Fibroblast of lung (primary cell): Measurements from ENCODE around the gene PITX3. TPM values are rescaled to one million over a fixed set of nuclear protein-coding genes. Genes with fewer than 3 reads are reported as not detected.

Experiments used
- DNase-seq, 2 donors: peaks; one replicate each; pipeline versions ENCODE4 v3.0.0 to v3.0.0-alpha.2; 2010; ENCODE audit warnings: low read depth in 2 of 2
- H2AFZ ChIP-seq: 2 replicates; pipeline ENCODE4 v1.5.1; 2012; ENCODE audit warnings: low read length, control low read depth, inconsistent platforms
- H3K27ac ChIP-seq: 2 replicates; pipeline ENCODE4 v1.5.1; 2011; ENCODE audit warnings: low read length, control low read depth; ENCODE audit not compliant: insufficient read depth
- H3K27me3 ChIP-seq: 2 replicates; pipeline ENCODE4 v1.5.1; 2011; ENCODE audit warnings: mild to moderate bottlenecking, low read length; ENCODE audit not compliant: control insufficient read depth, insufficient read depth
- H3K36me3 ChIP-seq: 2 replicates; pipeline ENCODE4 v1.5.1; 2011; ENCODE audit warnings: low read length; ENCODE audit not compliant: control insufficient read depth, insufficient read depth
- H3K4me1 ChIP-seq: 2 replicates; pipeline ENCODE4 v1.5.1; 2011; ENCODE audit warnings: low read length; ENCODE audit not compliant: control insufficient read depth, insufficient read depth; ENCODE audit errors: extremely low read depth
- H3K4me2 ChIP-seq: 2 replicates; pipeline ENCODE4 v1.5.1; 2011; ENCODE audit warnings: low read length, control low read depth; ENCODE audit not compliant: insufficient read depth; ENCODE audit errors: extremely low read depth
- H3K4me3 ChIP-seq, 4 experiments: fragments of 200-600 bp in 1 of 4; sonication (generic) in 1 of 4; replicated peaks in 1 of 4; 2 replicates each; pipeline ENCODE4 v1.5.1; 2011 to 2016; ENCODE audit warnings: low read length in 4 of 4, low read depth in 3 of 4, mild to moderate bottlenecking in 3 of 4, control low read depth in 2 of 4, inconsistent platforms in 1 of 4, mixed read lengths in 1 of 4; ENCODE audit not compliant: insufficient read depth in 1 of 4; ENCODE audit errors: control extremely low read depth in 1 of 4
- H3K79me2 ChIP-seq: 2 replicates; pipeline ENCODE4 v1.5.1; 2012; ENCODE audit warnings: mild to moderate bottlenecking, low read length, inconsistent platforms; ENCODE audit not compliant: control insufficient read depth, insufficient read depth
- H3K9ac ChIP-seq: 2 replicates; pipeline ENCODE4 v1.5.1; 2011; ENCODE audit warnings: mild to moderate bottlenecking, low read length, control low read depth; ENCODE audit not compliant: insufficient read depth
- H3K9me3 ChIP-seq: 2 replicates; pipeline ENCODE4 v1.5.1; 2012; ENCODE audit warnings: low read depth, low read length; ENCODE audit not compliant: control insufficient read depth, insufficient read depth
- H4K20me1 ChIP-seq: 2 replicates; pipeline ENCODE4 v1.5.1; 2011; ENCODE audit warnings: low read length; ENCODE audit not compliant: control insufficient read depth, insufficient read depth; ENCODE audit errors: extremely low read depth
- CTCF ChIP-seq, 2 donors: IDR thresholded peaks in 1 of 2; conservative IDR thresholded peaks in 1 of 2; 1 replicate in 1 of 2; 2 replicates in 1 of 2; pipeline ENCODE4 v1.5.1; 2011 to 2012; ENCODE audit warnings: low read length in 2 of 2, control low read depth in 1 of 2, inconsistent platforms in 1 of 2, low read depth in 1 of 2, mild to moderate bottlenecking in 1 of 2
- EZH2 ChIP-seq: IDR thresholded peaks from 2 replicates; pipeline ENCODE4 v1.5.1; 2012; ENCODE audit warnings: low read length, control low read depth, mild to moderate bottlenecking; ENCODE audit errors: missing control alignments
- polyA minus RNA-seq: library from RNA; depleted of rRNA, polyadenylated mRNA; stranded (reverse); fragments of >200 nt; gene quantifications from 2 replicates; pipeline ENCODE4 v1.2.3, GENCODE V29; 2011; ENCODE audit warnings: low replicate concordance
- polyA plus RNA-seq, 2 donors: library from polyadenylated mRNA; depleted of rRNA in 1 of 2; stranded (reverse) in 1 of 2; unstranded in 1 of 2; fragments of >200 nt; gene quantifications; 2 replicates each; pipeline ENCODE4 v1.2.1, GENCODE V29; 2011 to 2012; ENCODE audit warnings: missing spikeins in 1 of 2
- total RNA-seq: library from RNA; depleted of rRNA; stranded (reverse); fragments of >200 nt; gene quantifications from 2 replicates; pipeline ENCODE4 v1.2.1, GENCODE V29; 2014

PITX3 gene
- total RNA-seq (not detected in 2 replicates), polyA plus RNA-seq (not detected in 2 replicates), polyA minus RNA-seq (not detected in 2 replicates)
- polyA plus RNA-seq (2012): 0.10 TPM in 1 of 2 replicates, not detected in the other

GRCh38 chr10:102241444-102242117 lies at the start of gene PITX3:
Gene PITX3, minus strand, starts transcription at chr10:102241512. Its CDS starts 9,432 bp downstream, at chr10:102232080.
- no peaks in the 10 kb centered on the region for H3K9me3 ChIP-seq
- peak within 1 kb of the TSS; percentile 56 for H3K9ac ChIP-seq
- no peak within 1 kb of the TSS for H3K27ac ChIP-seq
- peaks cover 11% of the 10 kb centered on the region for H3K79me2 ChIP-seq
- H3K27me3 ChIP-seq: peaks cover 30% of the 10 kb centered on the region
- TF ChIP-seq CTCF (conservative IDR thresholded peaks at IDR 0.05 in 1 of 2, IDR thresholded peaks at IDR 0.05 in 1 of 2; ENCODE audit: low read depth in 1 of 2, low read length in 2 of 2) (no peak), EZH2 (no peak)
- peaks cover 14% of the 10 kb centered on the region for H3K4me1 ChIP-seq
- peak within 1 kb of the TSS; percentile 85 for H2AFZ ChIP-seq
- H3K36me3 ChIP-seq: no peaks in the 10 kb centered on the region
- peak within 1 kb of the TSS; percentile 96 for H3K4me2 ChIP-seq
- H4K20me1 ChIP-seq: no peaks in the 10 kb centered on the region
- peak; percentile 84 to 93 for DNase-seq
- H3K4me3 ChIP-seq: peak within 1 kb of the TSS; percentile 60 to 73 (median 71)

- no peak for DNase-seq
- Histone ChIP-seq H3K36me3 (no peaks in the 10 kb centered on the region), H3K9ac (no peak overlapping the region), H4K20me1 (peaks cover 3% of the 10 kb centered on the region), H3K9me3 (no peaks in the 10 kb centered on the region), H2AFZ (no peak overlapping the region), H3K27ac (no peak overlapping the region), H3K4me1 (no peaks in the 10 kb centered on the region), H3K4me2 (no peak overlapping the region), H3K4me3 (no peak overlapping the region), H3K27me3 (no peaks in the 10 kb centered on the region), H3K79me2 (peaks cover 37% of the 10 kb centered on the region)
- TF ChIP-seq CTCF (conservative IDR thresholded peaks at IDR 0.05 in 1 of 2, IDR thresholded peaks at IDR 0.05 in 1 of 2; ENCODE audit: low read depth in 1 of 2, low read length in 2 of 2) (no peak), EZH2 (no peak)
Observed at GRCh38 chr10:102289840-102290239, 48.5 kb upstream of the PITX3 start.

GRCh38 chr10:102289356-102289755 lies 48.0 kb upstream of the PITX3 start:
- Histone ChIP-seq H3K4me3 (no peak overlapping the region), H4K20me1 (peaks cover 5% of the 10 kb centered on the region), H3K4me1 (no peaks in the 10 kb centered on the region), H2AFZ (no peak overlapping the region), H3K79me2 (peaks cover 42% of the 10 kb centered on the region), H3K9ac (no peak overlapping the region), H3K27ac (no peak overlapping the region), H3K36me3 (no peaks in the 10 kb centered on the region), H3K4me2 (no peak overlapping the region), H3K27me3 (no peaks in the 10 kb centered on the region), H3K9me3 (no peaks in the 10 kb centered on the region)
- TF ChIP-seq EZH2 (no peak), CTCF (conservative IDR thresholded peaks at IDR 0.05 in 1 of 2, IDR thresholded peaks at IDR 0.05 in 1 of 2; ENCODE audit: low read depth in 1 of 2, low read length in 2 of 2) (no peak)
- no peak for DNase-seq
